HEK293T (cell line): ENCODE results near the gene WWOX.

Experiments used
- CTBP1 ChIP-seq: fragments of 450-650 bp; IDR thresholded peaks from 2 replicates; pipeline ENCODE4 v1.6.1; 2016; ENCODE audit warnings: borderline replicate concordance
- FOXA1 ChIP-seq: fragments of 450-650 bp; IDR thresholded peaks from 2 replicates; pipeline ENCODE4 v1.6.1; 2016; ENCODE audit warnings: mild to moderate bottlenecking
- SP1 ChIP-seq: fragments of 450-650 bp; IDR thresholded peaks from 2 replicates; pipeline ENCODE4 v1.6.1; 2017

DNA sequence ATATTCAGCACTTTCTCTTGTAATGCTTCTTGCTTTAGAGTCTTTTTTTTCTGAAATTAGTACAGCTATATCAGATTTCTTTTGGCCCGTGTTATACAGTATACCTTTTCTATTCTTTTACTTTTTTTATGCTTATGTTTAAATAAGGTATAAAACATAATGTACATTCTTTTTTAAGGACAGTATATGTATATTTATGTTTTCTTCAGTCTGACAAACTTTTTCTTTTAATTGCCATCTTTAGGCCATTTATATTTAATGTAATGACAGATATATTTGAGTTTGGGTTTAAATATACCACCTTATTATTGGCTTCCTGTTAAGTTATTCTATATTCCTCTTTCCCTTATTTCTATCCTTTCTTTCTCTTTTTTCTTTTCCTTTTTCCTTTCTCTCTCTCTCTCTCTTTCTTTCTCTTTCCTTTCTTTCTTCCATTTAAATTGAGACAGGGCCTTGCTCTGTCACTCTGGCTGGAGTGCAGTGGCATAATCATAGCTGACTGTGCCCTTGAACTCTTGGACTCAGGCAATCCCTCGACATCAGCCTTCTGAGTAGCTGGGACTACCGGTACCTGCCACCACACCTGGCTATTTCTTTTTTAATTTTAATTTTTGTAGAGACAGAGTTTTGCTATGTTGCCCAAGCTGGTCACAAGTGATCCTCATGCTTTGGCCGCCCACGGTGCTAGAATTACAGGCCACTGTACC, 61.7 kb downstream of the WWOX start:
- TF ChIP-seq SP1 (no peak), CTBP1 (no peak), FOXA1 (no peak)
